ENCODE data around the gene SURF1.

- no peak for TF ChIP-seq POLR2A (IDR thresholded peaks at IDR 0.05; ENCODE audit: low read depth, low read length)
- TF ChIP-seq POLR2AphosphoS5 (IDR thresholded peaks at IDR 0.05; ENCODE audit: low read depth, low read length): no peak
- no peak for TF ChIP-seq TAF1 (IDR thresholded peaks at IDR 0.05; ENCODE audit: borderline replicate concordance, low read depth, low read length)
Measured at GRCh38 chr9:133390713-133391112, 34.4 kb upstream of the SURF1 start.
